Thyroid gland (tissue), 4 donors: ENCODE measurements around the gene FOXD4L3.
"Not testable (repeated sequence)": the region's sequence is repeated elsewhere in the genome, so short reads cannot be mapped to it uniquely, and the experiment has no call there.

ENCODE experiments used
- POLR2A ChIP-seq, 2 donors: fragments of 450-650 bp; IDR thresholded peaks; one replicate each; pipeline ENCODE4 v1.6.1; 2017; ENCODE audit warnings: antibody characterized with exemption in 2 of 2, mild to moderate bottlenecking in 2 of 2, moderate library complexity in 1 of 2
- TF ChIP-seq, protein P1 (sequence below), 6 experiments: fragments of 200-600 bp in 3 of 6; fragments of 450-650 bp in 3 of 6; sonication (generic) in 3 of 6; IDR thresholded peaks; one replicate each; pipeline ENCODE4 v1.5.1; 2016 to 2019; ENCODE audit warnings: antibody characterized with exemption in 6 of 6, mild to moderate bottlenecking in 2 of 6, inconsistent platforms in 1 of 6, moderate library complexity in 1 of 6

DNA sequence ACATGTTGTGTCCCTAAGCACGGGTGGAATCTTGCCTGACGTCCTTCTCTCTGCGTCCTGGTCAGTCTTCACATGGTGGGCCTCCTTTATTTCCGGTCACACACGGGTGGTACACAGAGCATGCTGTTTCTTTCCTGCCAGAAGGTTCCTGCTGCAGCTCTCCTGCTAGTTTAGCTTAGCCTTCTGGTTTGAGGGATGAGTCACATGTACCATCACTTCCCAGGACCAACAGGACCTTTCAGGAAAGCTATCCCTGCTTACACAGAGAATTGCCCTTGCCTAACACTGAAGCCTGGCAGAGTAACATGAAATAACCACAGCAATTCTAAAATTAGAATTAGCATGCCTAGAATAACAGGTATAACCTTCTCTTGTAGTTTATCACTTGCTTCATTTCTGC, 8.5 kb downstream of the FOXD4L3 start:
- TF ChIP-seq, protein P1, sequence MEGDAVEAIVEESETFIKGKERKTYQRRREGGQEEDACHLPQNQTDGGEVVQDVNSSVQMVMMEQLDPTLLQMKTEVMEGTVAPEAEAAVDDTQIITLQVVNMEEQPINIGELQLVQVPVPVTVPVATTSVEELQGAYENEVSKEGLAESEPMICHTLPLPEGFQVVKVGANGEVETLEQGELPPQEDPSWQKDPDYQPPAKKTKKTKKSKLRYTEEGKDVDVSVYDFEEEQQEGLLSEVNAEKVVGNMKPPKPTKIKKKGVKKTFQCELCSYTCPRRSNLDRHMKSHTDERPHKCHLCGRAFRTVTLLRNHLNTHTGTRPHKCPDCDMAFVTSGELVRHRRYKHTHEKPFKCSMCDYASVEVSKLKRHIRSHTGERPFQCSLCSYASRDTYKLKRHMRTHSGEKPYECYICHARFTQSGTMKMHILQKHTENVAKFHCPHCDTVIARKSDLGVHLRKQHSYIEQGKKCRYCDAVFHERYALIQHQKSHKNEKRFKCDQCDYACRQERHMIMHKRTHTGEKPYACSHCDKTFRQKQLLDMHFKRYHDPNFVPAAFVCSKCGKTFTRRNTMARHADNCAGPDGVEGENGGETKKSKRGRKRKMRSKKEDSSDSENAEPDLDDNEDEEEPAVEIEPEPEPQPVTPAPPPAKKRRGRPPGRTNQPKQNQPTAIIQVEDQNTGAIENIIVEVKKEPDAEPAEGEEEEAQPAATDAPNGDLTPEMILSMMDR (IDR thresholded peaks at IDR 0.05): not testable (repeated sequence)
- not testable (repeated sequence) for TF ChIP-seq POLR2A (IDR thresholded peaks at IDR 0.05)
